Central memory CD8-positive, alpha-beta T cell (primary cell): ENCODE results near the gene PTX3.

Experiments
- ATAC-seq: fragments of 150-1000 bp; cut with Tn5 transposase; replicated peaks from 2 replicates; pipeline ENCODE4 v1.10.0; 2022; ENCODE audit warnings: mild to moderate bottlenecking, moderate FRiP score, moderate number of reproducible peaks; ENCODE audit not compliant: poor library complexity, severe bottlenecking; ENCODE audit errors: extremely low read depth
- DNase-seq, 2 donors: peaks; one replicate each; pipeline ENCODE4 v3.0.0; 2021; ENCODE audit warnings: low spot score in 2 of 2
- H3K27ac Mint-ChIP-seq: one replicate; pipeline ENCODE4 v1.8.0; 2022; ENCODE audit warnings: low read depth, mild to moderate bottlenecking, moderate library complexity, mixed read lengths
- H3K27me3 Mint-ChIP-seq: one replicate; pipeline ENCODE4 v1.8.0; 2022; ENCODE audit warnings: mixed read lengths
- H3K36me3 Mint-ChIP-seq: one replicate; pipeline ENCODE4 v1.8.0; 2022; ENCODE audit warnings: mild to moderate bottlenecking, moderate library complexity, mixed read lengths; ENCODE audit not compliant: insufficient read depth
- H3K4me1 Mint-ChIP-seq: one replicate; pipeline ENCODE4 v1.8.0; 2022; ENCODE audit warnings: mixed read lengths
- H3K4me3 Mint-ChIP-seq: one replicate; pipeline ENCODE4 v1.8.0; 2022; ENCODE audit warnings: mild to moderate bottlenecking, moderate library complexity, mixed read lengths
- H3K9me3 Mint-ChIP-seq: one replicate; pipeline ENCODE4 v1.8.0; 2022; ENCODE audit warnings: mixed read lengths

Gene PTX3

GRCh38 chr3:157436583-157437291 lies at the start of gene PTX3:
TSS of gene PTX3 (plus strand) at chr3:157436850. CDS start at chr3:157436934, 84 bp downstream.
- Mint-ChIP-seq H3K9me3 (no peaks in the 10 kb centered on the region), H3K27me3 (peaks cover 61% of the 10 kb centered on the region), H3K4me1 (peaks cover 7% of the 10 kb centered on the region), H3K36me3 (no peaks in the 10 kb centered on the region), H3K27ac (no peak within 1 kb of the TSS), H3K4me3 (peak within 1 kb of the TSS; percentile 8)
- ATAC-seq, result no peak
- DNase-seq, result no peak

GRCh38 chr3:157387708-157388435 lies 48.8 kb upstream of the PTX3 start:
- no peaks in the 10 kb centered on the region for H3K4me1 Mint-ChIP-seq
- no peak overlapping the region for H3K4me3 Mint-ChIP-seq
- H3K27ac Mint-ChIP-seq, result no peak overlapping the region
- no peaks in the 10 kb centered on the region for H3K9me3 Mint-ChIP-seq
- peaks cover 2% of the 10 kb centered on the region for H3K36me3 Mint-ChIP-seq
- no peak for ATAC-seq
- no peak for DNase-seq
- no peaks in the 10 kb centered on the region for H3K27me3 Mint-ChIP-seq

- no peaks in the 10 kb centered on the region for H3K27me3 Mint-ChIP-seq
- H3K4me1 Mint-ChIP-seq, result no peaks in the 10 kb centered on the region
- no peak overlapping the region for H3K27ac Mint-ChIP-seq
- H3K9me3 Mint-ChIP-seq, result no peaks in the 10 kb centered on the region
- H3K36me3 Mint-ChIP-seq, result peaks cover 2% of the 10 kb centered on the region
- DNase-seq, result no peak
- no peak overlapping the region for H3K4me3 Mint-ChIP-seq
- no peak for ATAC-seq
These were observed 47.7 kb upstream of the PTX3 start for GRCh38 chr3:157388976-157389375.

- DNase-seq, result no peak
- H3K4me3 Mint-ChIP-seq, result no peak overlapping the region
- no peaks in the 10 kb centered on the region for H3K9me3 Mint-ChIP-seq
- H3K27ac Mint-ChIP-seq, result no peak overlapping the region
- no peaks in the 10 kb centered on the region for H3K4me1 Mint-ChIP-seq
- no peak for ATAC-seq
- no peaks in the 10 kb centered on the region for H3K36me3 Mint-ChIP-seq
- H3K27me3 Mint-ChIP-seq, result no peaks in the 10 kb centered on the region
These were observed 45.7 kb upstream of the PTX3 start for GRCh38 chr3:157390713-157391515.

- Mint-ChIP-seq H3K27me3 (peaks cover 12% of the 10 kb centered on the region), H3K36me3 (no peaks in the 10 kb centered on the region), H3K4me1 (no peaks in the 10 kb centered on the region), H3K4me3 (no peak overlapping the region), H3K27ac (no peak overlapping the region), H3K9me3 (no peaks in the 10 kb centered on the region)
- ATAC-seq, result no peak
- no peak for DNase-seq
These were observed 44.5 kb upstream of the PTX3 start for GRCh38 chr3:157392104-157392503.

- no peaks in the 10 kb centered on the region for H3K9me3 Mint-ChIP-seq
- no peak overlapping the region for H3K27ac Mint-ChIP-seq
- H3K4me1 Mint-ChIP-seq, result no peaks in the 10 kb centered on the region
These were observed 43.5 kb upstream of the PTX3 start for GRCh38 chr3:157393113-157393512.

GRCh38 chr3:157394411-157394810 lies 42.2 kb upstream of the PTX3 start:
- Mint-ChIP-seq H3K4me3 (no peak overlapping the region), H3K27me3 (peaks cover 22% of the 10 kb centered on the region), H3K9me3 (no peaks in the 10 kb centered on the region), H3K27ac (no peak overlapping the region), H3K36me3 (no peaks in the 10 kb centered on the region), H3K4me1 (no peaks in the 10 kb centered on the region)
- DNase-seq (no peak), ATAC-seq (no peak)

More at GRCh38 chr3:157393113-157393512, 43.5 kb upstream of the PTX3 start:
- peaks cover 22% of the 10 kb centered on the region for H3K27me3 Mint-ChIP-seq
- ATAC-seq, result no peak
- H3K36me3 Mint-ChIP-seq, result no peaks in the 10 kb centered on the region
- H3K4me3 Mint-ChIP-seq, result no peak overlapping the region
- no peak for DNase-seq

GRCh38 chr3:157398598-157398997 lies 38.1 kb upstream of the PTX3 start:
- Mint-ChIP-seq H3K4me1 (no peaks in the 10 kb centered on the region), H3K36me3 (no peaks in the 10 kb centered on the region), H3K9me3 (no peaks in the 10 kb centered on the region), H3K27ac (no peak overlapping the region), H3K4me3 (no peak overlapping the region), H3K27me3 (peaks cover 22% of the 10 kb centered on the region)
- DNase-seq, result no peak
- ATAC-seq, result no peak

- H3K4me1 Mint-ChIP-seq, result no peaks in the 10 kb centered on the region
- no peaks in the 10 kb centered on the region for H3K27me3 Mint-ChIP-seq
- no peak for ATAC-seq
- DNase-seq, result no peak
- H3K9me3 Mint-ChIP-seq, result no peaks in the 10 kb centered on the region
- no peak overlapping the region for H3K27ac Mint-ChIP-seq
- H3K36me3 Mint-ChIP-seq, result no peaks in the 10 kb centered on the region
- H3K4me3 Mint-ChIP-seq, result no peak overlapping the region
These were observed 32.3 kb upstream of the PTX3 start for GRCh38 chr3:157404381-157404780.

- no peak overlapping the region for H3K27ac Mint-ChIP-seq
- no peaks in the 10 kb centered on the region for H3K36me3 Mint-ChIP-seq
- H3K4me3 Mint-ChIP-seq, result no peak overlapping the region
- no peak for DNase-seq
- H3K27me3 Mint-ChIP-seq, result no peaks in the 10 kb centered on the region
- ATAC-seq, result no peak
- no peaks in the 10 kb centered on the region for H3K9me3 Mint-ChIP-seq
- H3K4me1 Mint-ChIP-seq, result no peaks in the 10 kb centered on the region
These were observed 31.2 kb upstream of the PTX3 start for GRCh38 chr3:157405457-157405856.

GRCh38 chr3:157406394-157406793 lies 30.3 kb upstream of the PTX3 start:
- ATAC-seq (no peak), DNase-seq (no peak)
- Mint-ChIP-seq H3K4me3 (no peak overlapping the region), H3K9me3 (no peaks in the 10 kb centered on the region), H3K27me3 (no peaks in the 10 kb centered on the region), H3K27ac (no peak overlapping the region), H3K4me1 (no peaks in the 10 kb centered on the region), H3K36me3 (no peaks in the 10 kb centered on the region)

- ATAC-seq (no peak), DNase-seq (no peak)
- H3K27ac Mint-ChIP-seq, result no peak overlapping the region
These were observed 28.9 kb upstream of the PTX3 start for GRCh38 chr3:157407769-157408168.

More at GRCh38 chr3:157407769-157408168, 28.9 kb upstream of the PTX3 start:
- Mint-ChIP-seq H3K9me3 (no peaks in the 10 kb centered on the region), H3K27me3 (no peaks in the 10 kb centered on the region), H3K36me3 (no peaks in the 10 kb centered on the region), H3K4me3 (no peak overlapping the region), H3K4me1 (no peaks in the 10 kb centered on the region)
